Measurements from ENCODE around the gene ACVR1B. TPM values are rescaled to one million over a fixed set of nuclear protein-coding genes. Genes with fewer than 3 reads are reported as not detected.

Gene ACVR1B
- total RNA-seq, 2 donors from 2014 or later, result 39.6 to 43.3 TPM

- intact Hi-C loops (cut with DNase I), result no loop called here
- Histone ChIP-seq H3K27ac (no peak overlapping the region), H3K4me3 (no peak overlapping the region), H3K9me3 (no peaks in the 10 kb centered on the region), H3K27me3 (replicated peaks; ENCODE audit: insufficient read depth) (no peaks in the 10 kb centered on the region), H3K36me3 (no peaks in the 10 kb centered on the region), H3K4me1 (replicated peaks) (no peaks in the 10 kb centered on the region)
- TF ChIP-seq CTCF (IDR thresholded peaks at IDR 0.05), result no peak
- no peak for TF ChIP-seq POLR2A (IDR thresholded peaks at IDR 0.05)
- DNase-seq (ENCODE audit: low spot score), result no peak
- WGBS, result 97% methylated on average over 8 of the region's 8 CpGs
Measured at GRCh38 chr12:51947246-51947996, 4.1 kb upstream of the ACVR1B start.

- no peak overlapping the region for H3K27ac ChIP-seq
- H3K27me3 ChIP-seq (replicated peaks; ENCODE audit: insufficient read depth), result no peaks in the 10 kb centered on the region
- H3K9me3 ChIP-seq, result no peaks in the 10 kb centered on the region
- no peaks in the 10 kb centered on the region for H3K36me3 ChIP-seq
- H3K4me3 ChIP-seq, result no peak overlapping the region
- no peak for DNase-seq (ENCODE audit: low spot score)
- H3K4me1 ChIP-seq (replicated peaks), result no peaks in the 10 kb centered on the region
- WGBS, result 92% methylated on average over 6 of the region's 6 CpGs
- intact Hi-C loops (cut with DNase I), result no loop called here
- TF ChIP-seq POLR2AphosphoS5 (IDR thresholded peaks at IDR 0.05), result no peak
- no peak for TF ChIP-seq CTCF (IDR thresholded peaks at IDR 0.05)
- no peak for TF ChIP-seq POLR2A (IDR thresholded peaks at IDR 0.05)
Measured at GRCh38 chr12:51948066-51948465, 3.4 kb upstream of the ACVR1B start.

- Histone ChIP-seq H3K9me3 (no peaks in the 10 kb centered on the region), H3K4me3 (no peak overlapping the region), H3K36me3 (no peaks in the 10 kb centered on the region), H3K27ac (no peak overlapping the region), H3K27me3 (replicated peaks; ENCODE audit: insufficient read depth) (no peaks in the 10 kb centered on the region), H3K4me1 (replicated peaks) (peaks cover 3% of the 10 kb centered on the region)
- intact Hi-C loops (cut with DNase I), result no loop called here
- no peak for TF ChIP-seq CTCF (IDR thresholded peaks at IDR 0.05)
- TF ChIP-seq POLR2AphosphoS5 (IDR thresholded peaks at IDR 0.05), result no peak
- no peak for TF ChIP-seq POLR2A (IDR thresholded peaks at IDR 0.05)
- WGBS, result 70% methylated on average over 6 of the region's 6 CpGs
- DNase-seq (ENCODE audit: low spot score), result no peak
Measured at GRCh38 chr12:51949342-51950030, 2.0 kb upstream of the ACVR1B start.

- Histone ChIP-seq H3K9me3 (no peaks in the 10 kb centered on the region), H3K4me1 (replicated peaks) (peaks cover 16% of the 10 kb centered on the region), H3K27me3 (replicated peaks; ENCODE audit: insufficient read depth) (no peaks in the 10 kb centered on the region), H3K27ac (peak overlapping the region; percentile 39 to 65), H3K36me3 (no peaks in the 10 kb centered on the region), H3K4me3 (peak overlapping the region; percentile 27 to 41)
- TF ChIP-seq POLR2A (IDR thresholded peaks at IDR 0.05) (no peak), CTCF (IDR thresholded peaks at IDR 0.05) (no peak), POLR2AphosphoS5 (IDR thresholded peaks at IDR 0.05) (no peak)
- WGBS, result 1% methylated on average over 5 of the region's 5 CpGs
- no peak for DNase-seq (ENCODE audit: low spot score)
- intact Hi-C loops (cut with DNase I), result no loop called here
Measured at GRCh38 chr12:51950682-51951198, 759 bp upstream of the ACVR1B start.

All from prostate gland (tissue), 2 donors.